ENCODE data around the gene ZKSCAN4. TPM values are rescaled to one million over a fixed set of nuclear protein-coding genes. Genes with fewer than 3 reads are reported as not detected.

The ZKSCAN4 gene
- total and polyA plus RNA-seq, 2 of the 8 experiments (the other 6 are each of a cell fraction or from before 2014, with no cell fraction given), result 2.2 to 6.6 TPM

- no peak for FAIRE-seq
These were observed 12.4 kb downstream of the ZKSCAN4 start for GRCh38 chr6:28239636-28240035.

More at GRCh38 chr6:28239636-28240035, 12.4 kb downstream of the ZKSCAN4 start:
- Histone ChIP-seq H3K27me3 (replicated peaks in 1 of 4; ENCODE audit: control insufficient read depth in 3 of 4, extremely low read depth in 1 of 4, insufficient read depth in 3 of 4, low read length in 3 of 4) (no peaks in the 10 kb centered on the region), H2BK120ac (replicated peaks; ENCODE audit: low read depth, low read length) (no peak overlapping the region), H4K8ac (ENCODE audit: extremely low read depth, insufficient read depth, low read length) (no peak overlapping the region), H4K91ac (replicated peaks; ENCODE audit: insufficient read length, low read length) (no peak overlapping the region), H3K79me2 (ENCODE audit: control insufficient read depth in 1 of 2, insufficient read depth in 2 of 2, low read length in 2 of 2) (no peaks in the 10 kb centered on the region), H2AK5ac (ENCODE audit: low read depth, low read length) (no peak overlapping the region), H4K5ac (ENCODE audit: insufficient read length, low read depth, low read length) (no peak overlapping the region), H3K27ac (ENCODE audit: low read depth, low read length) (no peak overlapping the region), H3K23ac (ENCODE audit: insufficient read length) (no peak overlapping the region), H3K79me1 (ENCODE audit: low read depth, low read length) (no peaks in the 10 kb centered on the region), H3K4me2 (ENCODE audit: insufficient read depth in 1 of 2, low read depth in 2 of 2, low read length in 2 of 2) (no peak overlapping the region), H2BK5ac (ENCODE audit: low read depth, low read length) (no peak overlapping the region), H3K4me1 (replicated peaks in 1 of 4; ENCODE audit: control insufficient read depth in 3 of 4, insufficient read depth in 4 of 4, low read length in 3 of 4) (no peaks in the 10 kb centered on the region; a peak in 1 of 7 replicates), H3K56ac (replicated peaks; ENCODE audit: insufficient read length, low read depth, low read length) (no peak overlapping the region), H2BK20ac (ENCODE audit: low read length) (no peak overlapping the region), H3K4ac (replicated peaks; ENCODE audit: insufficient read length, low read depth, low read length) (no peak overlapping the region), H2BK12ac (ENCODE audit: low read depth, low read length) (no peak overlapping the region), H3K4me3 (ENCODE audit: extremely low read depth in 1 of 4, insufficient read depth in 2 of 4, low read depth in 3 of 4, low read length in 4 of 4) (no peak overlapping the region), H2BK15ac (ENCODE audit: low read length) (no peak overlapping the region), H4K20me1 (replicated peaks in 1 of 2; ENCODE audit: control insufficient read depth in 1 of 2, insufficient read depth in 2 of 2, low read length in 2 of 2) (no peaks in the 10 kb centered on the region), H3K36me3 (ENCODE audit: control insufficient read depth in 2 of 4, insufficient read depth in 4 of 4, low read length in 3 of 4) (peaks cover 0 to 6% (median 2%) of the 10 kb centered on the region in 4 experiments; a peak in 3 of 8 replicates), H3K9ac (replicated peaks in 1 of 4; ENCODE audit: extremely low read depth in 1 of 4, low read depth in 3 of 4, low read length in 3 of 4) (no peak overlapping the region), H3K14ac (ENCODE audit: insufficient read length) (no peak overlapping the region), H2AFZ (ENCODE audit: low read length) (no peak overlapping the region), H3K23me2 (ENCODE audit: low read depth, low read length) (no peaks in the 10 kb centered on the region), H3K18ac (ENCODE audit: extremely low read depth, low read length) (no peak overlapping the region), H3K9me3 (ENCODE audit: insufficient read depth in 2 of 2, low read depth in 1 of 2, low read length in 1 of 2) (no peaks in the 10 kb centered on the region)
- ChIA-PET CTCF (ENCODE audit: partially characterized antibody) (no interaction called here), POLR2A (ENCODE audit: partially characterized antibody) (interaction anchor here (1.3 kb wide), 1 partner anchor 11 kb away, joined by 4 read pairs; no protein-coding TSS in a partner anchor)
- WGBS, 2 experiments (ENCODE audit: extremely low coverage in 1 of 2, insufficient coverage in 1 of 2, insufficient read length in 1 of 2, insufficient replicate concordance in 2 of 2, low coverage in 1 of 2, low lambda C conversion rate in 2 of 2, missing lambda C conversion rate in 1 of 2), result 95% methylated on average over 1 of the region's 1 CpG; no CpG with 5 or more reads in 1 of the 2 experiments
- DNase-seq (ENCODE audit: low read depth in 1 of 2, low spot score in 2 of 2), result no peak
- TF ChIP-seq YY1 (IDR thresholded peaks at IDR 0.05; ENCODE audit: low read depth, low read length) (no peak), GTF2F1 (IDR thresholded peaks at IDR 0.05; ENCODE audit: borderline replicate concordance, low read depth, low read length) (no peak)
